ENCODE measurements around the gene PSMB2. TPM values are rescaled to one million over a fixed set of nuclear protein-coding genes. Genes with fewer than 3 reads are reported as not detected.
"Not testable (repeated sequence)": the region's sequence is repeated elsewhere in the genome, so short reads cannot be mapped to it uniquely, and the experiment has no call there.

PSMB2 gene
- total and polyA plus RNA-seq, 4 donors = 26.3 to 99.6 (median 62.5) TPM

GRCh38 chr1:35589516-35590427 lies 51.6 kb downstream of the PSMB2 start:
- Histone ChIP-seq H3K9me3 (ENCODE audit: control insufficient read depth, insufficient read depth, low read length) (no peaks in the 10 kb centered on the region), H3K4me1 (ENCODE audit: control insufficient read depth, insufficient read depth, low read length) (no peaks in the 10 kb centered on the region), H3K4me3 (ENCODE audit: low read depth, low read length) (no peak overlapping the region), H3K36me3 (ENCODE audit: control insufficient read depth, insufficient read depth, low read length) (peaks cover 43% of the 10 kb centered on the region), H3K27me3 (ENCODE audit: control insufficient read depth, insufficient read depth, low read length) (no peaks in the 10 kb centered on the region), H3K27ac (ENCODE audit: low read depth, low read length) (no peak overlapping the region)
- WGBS (ENCODE audit: insufficient coverage) = 95% methylated on average over 15 of the region's 15 CpGs
- DNase-seq (ENCODE audit: low read depth in 4 of 6, low spot score in 6 of 6) = no peak

- WGBS (ENCODE audit: insufficient coverage) = 55% methylated on average over 20 of the region's 21 CpGs
- H3K36me3 ChIP-seq (ENCODE audit: control insufficient read depth, insufficient read depth, low read length) = peaks cover 39% of the 10 kb centered on the region
- no peaks in the 10 kb centered on the region for H3K4me1 ChIP-seq (ENCODE audit: control insufficient read depth, insufficient read depth, low read length)
- no peaks in the 10 kb centered on the region for H3K9me3 ChIP-seq (ENCODE audit: control insufficient read depth, insufficient read depth, low read length)
- H3K27ac ChIP-seq (ENCODE audit: low read depth, low read length) = no peak overlapping the region
- no peak overlapping the region for H3K4me3 ChIP-seq (ENCODE audit: low read depth, low read length)
- DNase-seq (ENCODE audit: low read depth in 4 of 6, low spot score in 6 of 6) = no peak
- H3K27me3 ChIP-seq (ENCODE audit: control insufficient read depth, insufficient read depth, low read length) = no peaks in the 10 kb centered on the region
Measured at GRCh38 chr1:35588197-35588910, 53.0 kb downstream of the PSMB2 start.

GRCh38 chr1:35587736-35588135 lies 53.6 kb downstream of the PSMB2 start:
- H3K36me3 ChIP-seq (ENCODE audit: control insufficient read depth, insufficient read depth, low read length) = peaks cover 36% of the 10 kb centered on the region
- DNase-seq (ENCODE audit: low read depth in 4 of 6, low spot score in 6 of 6) = no peak
- WGBS (ENCODE audit: insufficient coverage) = 80% methylated on average over 4 of the region's 6 CpGs
- no peak overlapping the region for H3K27ac ChIP-seq (ENCODE audit: low read depth, low read length)
- H3K4me3 ChIP-seq (ENCODE audit: low read depth, low read length) = no peak overlapping the region
- no peaks in the 10 kb centered on the region for H3K27me3 ChIP-seq (ENCODE audit: control insufficient read depth, insufficient read depth, low read length)
- H3K4me1 ChIP-seq (ENCODE audit: control insufficient read depth, insufficient read depth, low read length) = no peaks in the 10 kb centered on the region
- no peaks in the 10 kb centered on the region for H3K9me3 ChIP-seq (ENCODE audit: control insufficient read depth, insufficient read depth, low read length)

GRCh38 chr1:35586808-35587207 lies 54.5 kb downstream of the PSMB2 start:
- no peaks in the 10 kb centered on the region for H3K27me3 ChIP-seq (ENCODE audit: control insufficient read depth, insufficient read depth, low read length)
- no peak overlapping the region for H3K27ac ChIP-seq (ENCODE audit: low read depth, low read length)
- H3K9me3 ChIP-seq (ENCODE audit: control insufficient read depth, insufficient read depth, low read length) = no peaks in the 10 kb centered on the region
- DNase-seq (ENCODE audit: low read depth in 4 of 6, low spot score in 6 of 6) = no peak
- WGBS (ENCODE audit: insufficient coverage) = 81% methylated on average over 4 of the region's 7 CpGs
- H3K4me3 ChIP-seq (ENCODE audit: low read depth, low read length) = no peak overlapping the region
- H3K36me3 ChIP-seq (ENCODE audit: control insufficient read depth, insufficient read depth, low read length) = peaks cover 32% of the 10 kb centered on the region
- no peaks in the 10 kb centered on the region for H3K4me1 ChIP-seq (ENCODE audit: control insufficient read depth, insufficient read depth, low read length)

- peaks cover 28% of the 10 kb centered on the region for H3K36me3 ChIP-seq (ENCODE audit: control insufficient read depth, insufficient read depth, low read length)
- no CpG with 5 or more reads among the region's 1 CpG for WGBS (ENCODE audit: insufficient coverage)
- H3K27ac ChIP-seq (ENCODE audit: low read depth, low read length); H3K4me3 ChIP-seq (ENCODE audit: low read depth, low read length); H3K27me3 ChIP-seq (ENCODE audit: control insufficient read depth, insufficient read depth, low read length); H3K9me3 ChIP-seq (ENCODE audit: control insufficient read depth, insufficient read depth, low read length); H3K4me1 ChIP-seq (ENCODE audit: control insufficient read depth, insufficient read depth, low read length); DNase-seq (ENCODE audit: low read depth in 4 of 6, low spot score in 6 of 6): not testable (repeated sequence)
Measured at GRCh38 chr1:35585805-35586204, 55.5 kb downstream of the PSMB2 start.

- H3K36me3 ChIP-seq (ENCODE audit: control insufficient read depth, insufficient read depth, low read length) = peaks cover 23% of the 10 kb centered on the region
- WGBS (ENCODE audit: insufficient coverage) = 91% methylated on average over 1 of the region's 3 CpGs
- no peaks in the 10 kb centered on the region for H3K4me1 ChIP-seq (ENCODE audit: control insufficient read depth, insufficient read depth, low read length)
- H3K9me3 ChIP-seq (ENCODE audit: control insufficient read depth, insufficient read depth, low read length) = no peaks in the 10 kb centered on the region
- no peak for DNase-seq (ENCODE audit: low read depth in 4 of 6, low spot score in 6 of 6)
- H3K27ac ChIP-seq (ENCODE audit: low read depth, low read length) = no peak overlapping the region
- no peaks in the 10 kb centered on the region for H3K27me3 ChIP-seq (ENCODE audit: control insufficient read depth, insufficient read depth, low read length)
- H3K4me3 ChIP-seq (ENCODE audit: low read depth, low read length) = no peak overlapping the region
Measured at GRCh38 chr1:35585281-35585680, 56.0 kb downstream of the PSMB2 start.

- H3K36me3 ChIP-seq (ENCODE audit: control insufficient read depth, insufficient read depth, low read length) = not testable (repeated sequence)
- 96% methylated on average over 5 of the region's 9 CpGs for WGBS (ENCODE audit: insufficient coverage)
- H3K27me3 ChIP-seq (ENCODE audit: control insufficient read depth, insufficient read depth, low read length) = peaks cover 21% of the 10 kb centered on the region
Measured at GRCh38 chr1:35581621-35582020, 59.7 kb downstream of the PSMB2 start.

GRCh38 chr1:35580949-35581388 lies 60.4 kb downstream of the PSMB2 start:
- WGBS (ENCODE audit: insufficient coverage) = no CpG with 5 or more reads among the region's 4 CpGs
- Histone ChIP-seq H3K9me3 (ENCODE audit: control insufficient read depth, insufficient read depth, low read length) (no peaks in the 10 kb centered on the region), H3K27ac (ENCODE audit: low read depth, low read length) (no peak overlapping the region), H3K27me3 (ENCODE audit: control insufficient read depth, insufficient read depth, low read length) (peaks cover 28% of the 10 kb centered on the region), H3K4me1 (ENCODE audit: control insufficient read depth, insufficient read depth, low read length) (peaks cover 18% of the 10 kb centered on the region), H3K4me3 (ENCODE audit: low read depth, low read length) (no peak overlapping the region), H3K36me3 (ENCODE audit: control insufficient read depth, insufficient read depth, low read length) (peaks cover 11% of the 10 kb centered on the region)
- no peak for DNase-seq (ENCODE audit: low read depth in 4 of 6, low spot score in 6 of 6)

More at GRCh38 chr1:35581621-35582020, 59.7 kb downstream of the PSMB2 start:
- not testable (repeated sequence) for DNase-seq (ENCODE audit: low read depth in 4 of 6, low spot score in 6 of 6); H3K9me3 ChIP-seq (ENCODE audit: control insufficient read depth, insufficient read depth, low read length); H3K4me3 ChIP-seq (ENCODE audit: low read depth, low read length); H3K27ac ChIP-seq (ENCODE audit: low read depth, low read length)
- H3K4me1 ChIP-seq (ENCODE audit: control insufficient read depth, insufficient read depth, low read length) = peaks cover 14% of the 10 kb centered on the region

- H3K27ac ChIP-seq (ENCODE audit: low read depth, low read length) = no peak overlapping the region
- WGBS (ENCODE audit: insufficient coverage) = 13% methylated on average over 69 of the region's 70 CpGs
- peaks cover 24% of the 10 kb centered on the region for H3K36me3 ChIP-seq (ENCODE audit: control insufficient read depth, insufficient read depth, low read length)
- H3K4me1 ChIP-seq (ENCODE audit: control insufficient read depth, insufficient read depth, low read length) = peaks cover 31% of the 10 kb centered on the region
- DNase-seq (ENCODE audit: low read depth in 4 of 6, low spot score in 6 of 6) = no peak
- H3K4me3 ChIP-seq (ENCODE audit: low read depth, low read length) = peak overlapping the region; percentile 32
- H3K27me3 ChIP-seq (ENCODE audit: control insufficient read depth, insufficient read depth, low read length) = peaks cover 63% of the 10 kb centered on the region
- H3K9me3 ChIP-seq (ENCODE audit: control insufficient read depth, insufficient read depth, low read length) = no peaks in the 10 kb centered on the region
Measured at GRCh38 chr1:35577071-35577998, 64.0 kb downstream of the PSMB2 start.
